ENCODE results near the gene PPM1M. TPM values are rescaled to one million over a fixed set of nuclear protein-coding genes. Genes with fewer than 3 reads are reported as not detected.

Gene PPM1M
- total and polyA plus RNA-seq, 7 experiments from 2014 or later = 55.8 to 135 (median 74.5) TPM

DNA sequence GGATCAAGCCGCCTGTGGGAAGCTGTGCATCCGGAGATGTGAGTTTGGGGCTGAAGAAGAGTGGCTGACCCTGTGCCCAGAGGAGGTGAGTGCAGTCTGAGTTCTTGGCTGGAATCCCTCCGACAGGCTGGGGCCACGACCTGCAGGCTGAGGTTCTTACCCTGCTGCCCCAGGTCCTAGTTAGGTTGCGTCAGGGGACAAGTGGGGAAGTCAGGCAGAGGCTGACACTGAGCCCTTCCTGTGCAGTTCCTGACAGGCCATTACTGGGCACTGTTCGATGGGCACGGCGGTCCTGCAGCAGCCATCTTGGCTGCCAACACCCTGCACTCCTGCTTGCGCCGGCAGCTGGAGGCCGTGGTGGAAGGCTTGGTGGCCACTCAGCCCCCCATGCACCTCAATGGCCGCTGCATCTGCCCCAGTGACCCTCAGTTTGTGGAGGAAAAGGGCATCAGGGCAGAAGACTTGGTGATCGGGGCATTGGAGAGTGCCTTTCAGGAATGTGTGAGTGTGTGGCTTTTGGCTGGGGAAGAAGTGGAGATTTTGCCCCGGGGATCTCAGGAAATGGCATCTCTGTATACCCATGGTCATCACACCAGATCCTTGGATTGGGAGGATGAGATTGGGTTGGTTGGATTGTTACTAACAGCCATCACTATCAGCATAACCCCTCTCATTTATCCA, 1.3 kb downstream of the PPM1M start:
- H3K4me3 ChIP-seq (ENCODE audit: low read length) = peak overlapping the region; percentile 79
- peak overlapping the region; percentile 91 for H3K27ac ChIP-seq (ENCODE audit: low read depth, low read length)
- Mint-ChIP-seq H3K27ac (peak overlapping the region; percentile 66 to 99 (median 95)), H3K36me3 (peaks cover 0 to 33% (median 11%) of the 10 kb centered on the region in 5 donors), H3K9me3 (peaks cover 0 to 10% (median 0%) of the 10 kb centered on the region in 11 donors), H3K27me3 (no peaks in the 10 kb centered on the region), H3K4me3 (peak overlapping the region; percentile 83 to 91 (median 87)), H3K4me1 (peaks cover 31 to 85% (median 79%) of the 10 kb centered on the region in 7 donors)
- peaks cover 0 to 31% (median 0%) of the 10 kb centered on the region in 3 experiments for H3K36me3 ChIP-seq (ENCODE audit: control insufficient read depth in 2 of 3, insufficient read depth in 3 of 3, low read length in 3 of 3)
- intact Hi-C loops (cut with micrococcal nuclease) = no loop called here
- no peak for ATAC-seq
- H3K9me3 ChIP-seq (ENCODE audit: control insufficient read depth in 2 of 3, low read length in 3 of 3) = no peaks in the 10 kb centered on the region
- POLR2A ChIA-PET = interaction anchor here (1.1 to 46.3 kb wide), 10 partner anchors 9 to 92 kb away, joined by 4 to 1418 read pairs (median 14); partner anchors contain the start of genes GLYCTK, TWF2 and WDR82
- CTCF ChIA-PET = interaction anchor here (0.7 to 1.2 kb wide), 4 partner anchors 10 to 32 kb away, joined by 3 to 4 read pairs (median 3); partner anchors contain the start of gene WDR82
- H3K4me1 ChIP-seq (ENCODE audit: control insufficient read depth in 2 of 2, insufficient read depth in 2 of 2, low read length in 2 of 2) = peaks cover 47 to 77% of the 10 kb centered on the region in 2 donors
- DNase-seq = no peak
- H3K27me3 ChIP-seq (ENCODE audit: control insufficient read depth in 2 of 2, insufficient read depth in 2 of 2, low read length in 2 of 2) = no peaks in the 10 kb centered on the region

DNA sequence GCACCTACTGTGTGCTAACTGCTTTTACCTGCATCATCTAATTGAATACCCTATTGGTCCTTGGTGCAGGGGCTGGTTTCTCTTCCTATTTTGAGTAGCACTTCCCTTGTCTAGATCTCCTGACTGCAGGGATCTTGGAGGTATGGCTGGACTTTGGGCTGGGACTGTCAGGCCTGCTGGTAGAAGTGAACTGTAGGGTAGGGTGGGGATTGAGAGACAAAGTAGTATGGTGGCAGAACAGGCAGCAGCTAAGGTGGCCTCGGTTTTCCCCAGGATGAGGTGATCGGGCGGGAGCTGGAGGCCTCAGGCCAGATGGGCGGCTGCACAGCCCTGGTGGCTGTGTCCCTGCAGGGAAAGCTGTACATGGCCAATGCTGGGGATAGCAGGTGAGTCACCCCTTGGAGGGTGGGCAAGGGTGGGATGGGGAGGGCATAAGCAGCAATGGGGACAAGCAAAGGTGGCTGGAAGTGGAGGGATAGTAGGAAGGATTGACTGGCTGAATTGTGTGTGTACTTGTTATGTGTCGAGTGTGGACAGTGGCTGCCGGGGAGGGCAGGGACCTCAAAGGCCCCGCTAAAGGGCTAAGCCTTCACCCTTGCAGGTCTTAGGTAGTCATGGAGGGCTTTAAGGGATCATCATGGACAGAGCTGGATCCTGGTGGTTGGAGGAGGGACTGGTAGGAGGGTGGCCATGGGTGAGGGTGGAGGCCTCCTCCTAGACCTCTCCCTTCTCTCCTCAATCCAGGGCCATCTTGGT, 2.0 kb downstream of the PPM1M start:
- H3K4me1 ChIP-seq (ENCODE audit: control insufficient read depth in 2 of 2, insufficient read depth in 2 of 2, low read length in 2 of 2) = peaks cover 51 to 79% of the 10 kb centered on the region in 2 donors
- H3K36me3 Mint-ChIP-seq = peaks cover 3 to 38% (median 11%) of the 10 kb centered on the region in 5 donors

DNA sequence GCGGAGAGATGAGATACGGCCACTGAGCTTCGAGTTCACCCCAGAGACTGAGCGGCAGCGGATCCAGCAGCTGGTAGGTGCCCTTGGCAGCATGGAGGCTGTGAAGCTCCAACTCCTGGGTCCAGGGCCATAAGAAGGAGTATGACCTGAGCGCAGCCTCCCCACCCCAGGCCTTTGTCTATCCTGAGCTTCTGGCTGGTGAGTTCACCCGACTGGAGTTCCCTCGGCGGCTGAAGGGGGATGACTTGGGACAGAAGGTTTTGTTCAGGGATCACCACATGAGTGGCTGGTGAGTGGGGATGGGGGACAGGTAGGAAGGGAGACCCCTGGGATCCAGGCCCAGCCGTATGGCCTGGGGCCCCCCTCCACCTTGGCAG, 2.6 kb downstream of the PPM1M start:
- peaks cover 56 to 85% of the 10 kb centered on the region in 2 donors for H3K4me1 ChIP-seq (ENCODE audit: control insufficient read depth in 2 of 2, insufficient read depth in 2 of 2, low read length in 2 of 2)
- Mint-ChIP-seq H3K4me1 (peaks cover 39 to 90% (median 85%) of the 10 kb centered on the region in 7 donors), H3K4me3 (peak overlapping the region; percentile 43 to 91 (median 86)), H3K9me3 (peaks cover 0 to 9% (median 0%) of the 10 kb centered on the region in 11 donors), H3K27me3 (peaks cover 0 to 2% (median 0%) of the 10 kb centered on the region in 5 donors), H3K36me3 (peaks cover 6 to 43% (median 14%) of the 10 kb centered on the region in 5 donors), H3K27ac (peak overlapping the region; percentile 66 to 99 (median 92))
- peak overlapping the region; percentile 87 for H3K27ac ChIP-seq (ENCODE audit: low read depth, low read length)
- peaks cover 0 to 34% (median 0%) of the 10 kb centered on the region in 3 experiments for H3K36me3 ChIP-seq (ENCODE audit: control insufficient read depth in 2 of 3, insufficient read depth in 3 of 3, low read length in 3 of 3)
- no peaks in the 10 kb centered on the region for H3K9me3 ChIP-seq (ENCODE audit: control insufficient read depth in 2 of 3, low read length in 3 of 3)
- CTCF ChIA-PET = interaction anchor here (1.4 to 3.2 kb wide), 3 partner anchors 17 to 30 kb away, joined by 4 to 16 read pairs (median 9); partner anchors contain the start of gene WDR82
- intact Hi-C loops (cut with micrococcal nuclease) = no loop called here
- ATAC-seq (no peak), DNase-seq (no peak)
- H3K27me3 ChIP-seq (ENCODE audit: control insufficient read depth in 2 of 2, insufficient read depth in 2 of 2, low read length in 2 of 2) = no peaks in the 10 kb centered on the region
- POLR2A ChIA-PET = interaction anchor here (0.7 to 46.3 kb wide), 9 partner anchors 8 to 36 kb away, joined by 3 to 1418 read pairs (median 18); partner anchors contain the start of genes GLYCTK, TWF2 and WDR82
- peak overlapping the region; percentile 6 for H3K4me3 ChIP-seq (ENCODE audit: low read length)

More for the DNA sequence above, 2.0 kb downstream of the PPM1M start:
- no peaks in the 10 kb centered on the region for H3K27me3 ChIP-seq (ENCODE audit: control insufficient read depth in 2 of 2, insufficient read depth in 2 of 2, low read length in 2 of 2)
- peak overlapping the region; percentile 83 to 91 (median 87) for H3K4me3 Mint-ChIP-seq
- ATAC-seq = no peak
- intact Hi-C loops (cut with micrococcal nuclease) = no loop called here
- H3K9me3 Mint-ChIP-seq = peaks cover 0 to 9% (median 0%) of the 10 kb centered on the region in 11 donors
- H3K4me3 ChIP-seq (ENCODE audit: low read length) = peak overlapping the region; percentile 79
- DNase-seq = no peak
- CTCF ChIA-PET = interaction anchor here (2.8 to 3.2 kb wide), 2 partner anchors 24 to 30 kb away, joined by 9 to 16 read pairs; partner anchors contain the start of gene WDR82
- H3K27me3 Mint-ChIP-seq = peaks cover 0 to 1% (median 0%) of the 10 kb centered on the region in 5 donors
- POLR2A ChIA-PET = interaction anchor here (0.7 to 46.3 kb wide), 9 partner anchors 9 to 36 kb away, joined by 3 to 1418 read pairs (median 18); partner anchors contain the start of genes GLYCTK, TWF2 and WDR82
- peak overlapping the region; percentile 91 for H3K27ac ChIP-seq (ENCODE audit: low read depth, low read length)
- H3K36me3 ChIP-seq (ENCODE audit: control insufficient read depth in 2 of 3, insufficient read depth in 3 of 3, low read length in 3 of 3) = peaks cover 0 to 34% (median 0%) of the 10 kb centered on the region in 3 experiments
- H3K9me3 ChIP-seq (ENCODE audit: control insufficient read depth in 2 of 3, low read length in 3 of 3) = no peaks in the 10 kb centered on the region
- peaks cover 34 to 87% (median 82%) of the 10 kb centered on the region in 7 donors for H3K4me1 Mint-ChIP-seq
- H3K27ac Mint-ChIP-seq = peak overlapping the region; percentile 66 to 99 (median 95)

DNA sequence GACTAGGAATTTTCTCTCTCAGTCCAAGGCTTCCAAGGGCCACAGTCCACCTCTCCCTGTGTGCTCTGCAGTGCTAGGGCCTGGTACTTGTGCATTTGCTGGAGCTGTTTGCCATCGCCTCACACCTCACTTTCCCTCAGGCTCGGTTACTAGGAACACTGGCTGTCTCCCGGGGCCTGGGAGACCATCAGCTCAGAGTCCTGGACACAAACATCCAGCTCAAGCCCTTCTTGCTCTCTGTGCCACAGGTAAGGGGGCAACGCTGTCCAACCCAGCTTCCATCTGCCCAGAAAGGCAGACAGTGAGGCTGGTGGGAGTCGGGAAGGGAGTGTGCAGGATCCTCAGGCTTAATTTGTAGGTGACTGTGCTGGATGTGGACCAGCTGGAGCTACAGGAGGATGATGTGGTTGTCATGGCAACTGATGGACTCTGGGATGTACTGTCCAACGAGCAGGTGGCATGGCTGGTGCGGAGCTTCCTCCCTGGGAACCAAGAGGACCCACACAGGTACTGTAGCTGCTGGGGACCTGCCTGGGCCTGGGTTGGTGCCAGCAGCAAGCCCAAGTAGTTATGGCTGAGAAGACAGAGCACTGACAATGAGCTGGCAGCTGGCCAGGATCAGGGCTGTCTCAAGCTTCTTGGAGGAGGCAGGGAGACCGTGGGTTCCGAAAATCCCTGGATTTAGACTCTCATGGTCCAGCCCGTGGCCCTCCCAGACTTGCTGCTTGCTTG, 3.4 kb downstream of the PPM1M start:
- peak overlapping the region; percentile 79 to 99 (median 92) for H3K27ac Mint-ChIP-seq
- ChIA-PET CTCF (interaction anchor here (1.2 to 3.2 kb wide), 6 partner anchors 10 to 31 kb away, joined by 3 to 16 read pairs (median 4); partner anchors contain the start of genes TWF2 and WDR82), POLR2A (interaction anchor here (0.8 to 46.3 kb wide), 9 partner anchors 8 to 35 kb away, joined by 3 to 1418 read pairs (median 18); partner anchors contain the start of genes GLYCTK, TWF2 and WDR82)
- H3K4me1 Mint-ChIP-seq = peaks cover 40 to 90% (median 86%) of the 10 kb centered on the region in 7 donors
- peaks cover 7 to 45% (median 15%) of the 10 kb centered on the region in 5 donors for H3K36me3 Mint-ChIP-seq
- H3K36me3 ChIP-seq (ENCODE audit: control insufficient read depth in 2 of 3, insufficient read depth in 3 of 3, low read length in 3 of 3) = peaks cover 0 to 34% (median 0%) of the 10 kb centered on the region in 3 experiments
- ATAC-seq = no peak
- no peaks in the 10 kb centered on the region for H3K27me3 ChIP-seq (ENCODE audit: control insufficient read depth in 2 of 2, insufficient read depth in 2 of 2, low read length in 2 of 2)
- H3K4me1 ChIP-seq (ENCODE audit: control insufficient read depth in 2 of 2, insufficient read depth in 2 of 2, low read length in 2 of 2) = peaks cover 57 to 85% of the 10 kb centered on the region in 2 donors
- peaks cover 0 to 6% (median 0%) of the 10 kb centered on the region in 11 donors for H3K9me3 Mint-ChIP-seq
- intact Hi-C loops (cut with micrococcal nuclease) = no loop called here
- peaks cover 0 to 4% (median 0%) of the 10 kb centered on the region in 5 donors for H3K27me3 Mint-ChIP-seq
- no peaks in the 10 kb centered on the region for H3K9me3 ChIP-seq (ENCODE audit: control insufficient read depth in 2 of 3, low read length in 3 of 3)
- H3K4me3 ChIP-seq (ENCODE audit: low read length) = no peak overlapping the region
- peak overlapping the region; percentile 87 for H3K27ac ChIP-seq (ENCODE audit: low read depth, low read length)
- DNase-seq = peak in 1 of 9 donors; percentile 34
- H3K4me3 Mint-ChIP-seq = peak overlapping the region in 9 of 10 donors; percentile 36 to 87 (median 61)

DNA sequence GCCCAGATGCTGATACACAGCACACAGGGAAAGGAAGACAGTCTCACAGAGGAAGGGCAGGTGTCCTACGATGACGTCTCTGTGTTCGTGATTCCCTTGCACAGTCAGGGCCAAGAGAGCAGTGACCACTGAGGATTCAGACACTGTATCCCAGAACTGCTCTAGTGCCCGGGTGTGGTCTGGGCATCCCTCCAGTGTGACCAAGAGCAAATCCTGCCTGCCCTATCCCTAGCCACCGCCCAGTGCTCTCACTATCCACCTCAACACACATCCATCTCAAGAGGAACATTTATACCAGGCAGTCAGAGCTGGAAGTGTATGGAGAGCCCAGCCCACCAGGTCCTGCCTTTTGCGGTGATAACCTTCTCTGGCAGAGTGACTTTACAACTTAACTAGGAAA, 4.1 kb downstream of the PPM1M start:
- Histone ChIP-seq H3K4me3 (ENCODE audit: low read length) (no peak overlapping the region), H3K4me1 (ENCODE audit: control insufficient read depth in 2 of 2, insufficient read depth in 2 of 2, low read length in 2 of 2) (peaks cover 57 to 85% of the 10 kb centered on the region in 2 donors), H3K27me3 (ENCODE audit: control insufficient read depth in 2 of 2, insufficient read depth in 2 of 2, low read length in 2 of 2) (no peaks in the 10 kb centered on the region), H3K9me3 (ENCODE audit: control insufficient read depth in 2 of 3, low read length in 3 of 3) (no peaks in the 10 kb centered on the region), H3K27ac (ENCODE audit: low read depth, low read length) (peak overlapping the region; percentile 87), H3K36me3 (ENCODE audit: control insufficient read depth in 2 of 3, insufficient read depth in 3 of 3, low read length in 3 of 3) (peaks cover 0 to 34% (median 0%) of the 10 kb centered on the region in 3 experiments)
- no peak for DNase-seq
- Mint-ChIP-seq H3K27ac (peak overlapping the region; percentile 56 to 99 (median 92)), H3K4me1 (peaks cover 37 to 90% (median 86%) of the 10 kb centered on the region in 7 donors), H3K27me3 (peaks cover 0 to 4% (median 0%) of the 10 kb centered on the region in 5 donors), H3K4me3 (peak overlapping the region in 9 of 10 donors; percentile 6 to 87 (median 45)), H3K36me3 (peaks cover 7 to 45% (median 15%) of the 10 kb centered on the region in 5 donors), H3K9me3 (peaks cover 0 to 6% (median 0%) of the 10 kb centered on the region in 11 donors)
- CTCF ChIA-PET = interaction anchor here (1.2 to 3.2 kb wide), 6 partner anchors 9 to 30 kb away, joined by 3 to 16 read pairs (median 4); partner anchors contain the start of genes TWF2 and WDR82
- intact Hi-C loops (cut with micrococcal nuclease) = no loop called here
- no peak for ATAC-seq
- POLR2A ChIA-PET = interaction anchor here (0.8 to 46.3 kb wide), 12 partner anchors 10 to 34 kb away, joined by 3 to 1418 read pairs (median 9); partner anchors contain the start of genes GLYCTK, TWF2 and WDR82
